HCT116 (cell line): ENCODE results near the gene TTC24.

Experiments
- CEBPB ChIP-seq: IDR thresholded peaks from 2 replicates; pipeline ENCODE4 v1.6.1; 2012; ENCODE audit warnings: low read depth
- EZH2 ChIP-seq: fragments of 200-600 bp; sonication (generic); IDR thresholded peaks from 2 replicates; pipeline ENCODE4 v1.6.1; 2017; ENCODE audit warnings: antibody characterized with exemption, mixed run types
- EZH2phosphoT487 ChIP-seq: fragments of 200-600 bp; IDR thresholded peaks from 2 replicates; pipeline ENCODE4 v1.6.1; 2018; ENCODE audit warnings: antibody characterized with exemption, borderline replicate concordance
- FOSL1 ChIP-seq: IDR thresholded peaks from 2 replicates; pipeline ENCODE4 v1.6.1; 2012; ENCODE audit warnings: low read depth
- JUND ChIP-seq: IDR thresholded peaks from 2 replicates; pipeline ENCODE4 v1.6.1; 2012
- POLR2A ChIP-seq: IDR thresholded peaks from 2 replicates; pipeline ENCODE4 v1.7.0; 2011; ENCODE audit warnings: borderline replicate concordance; ENCODE audit not compliant: insufficient read depth, insufficient read length; ENCODE audit errors: extremely low read depth
- POLR2AphosphoS5 ChIP-seq: IDR thresholded peaks from 2 replicates; pipeline ENCODE4 v1.6.1; 2011; ENCODE audit warnings: mild to moderate bottlenecking, low read depth, low read length, moderate library complexity
- RAD21 ChIP-seq: IDR thresholded peaks from 2 replicates; pipeline ENCODE4 v1.6.1; 2012; ENCODE audit warnings: low read depth, mild to moderate bottlenecking
- SIN3A ChIP-seq: IDR thresholded peaks from 2 replicates; pipeline ENCODE4 v1.6.1; 2012; ENCODE audit warnings: low read depth
- SP1 ChIP-seq: IDR thresholded peaks from 2 replicates; pipeline ENCODE4 v1.6.1; 2012; ENCODE audit warnings: low read depth
- TF ChIP-seq, protein P1 (sequence below), 3 experiments: fragments of 200-600 bp in 1 of 3; sonication (generic) in 1 of 3; IDR thresholded peaks in 2 of 3; conservative IDR thresholded peaks in 1 of 3; 2 replicates each; pipeline ENCODE4 v1.5.1; 2012 to 2017; ENCODE audit warnings: low read depth in 2 of 3, low read length in 2 of 3, antibody characterized with exemption in 1 of 3, borderline replicate concordance in 1 of 3, control low read depth in 1 of 3, mild to moderate bottlenecking in 1 of 3, mixed read lengths in 1 of 3, mixed run types in 1 of 3, moderate library complexity in 1 of 3; ENCODE audit not compliant: insufficient read depth in 1 of 3
- TF ChIP-seq, protein P2 (sequence below): IDR thresholded peaks from 2 replicates; pipeline ENCODE4 v1.6.1; 2012; ENCODE audit warnings: low read depth

DNA sequence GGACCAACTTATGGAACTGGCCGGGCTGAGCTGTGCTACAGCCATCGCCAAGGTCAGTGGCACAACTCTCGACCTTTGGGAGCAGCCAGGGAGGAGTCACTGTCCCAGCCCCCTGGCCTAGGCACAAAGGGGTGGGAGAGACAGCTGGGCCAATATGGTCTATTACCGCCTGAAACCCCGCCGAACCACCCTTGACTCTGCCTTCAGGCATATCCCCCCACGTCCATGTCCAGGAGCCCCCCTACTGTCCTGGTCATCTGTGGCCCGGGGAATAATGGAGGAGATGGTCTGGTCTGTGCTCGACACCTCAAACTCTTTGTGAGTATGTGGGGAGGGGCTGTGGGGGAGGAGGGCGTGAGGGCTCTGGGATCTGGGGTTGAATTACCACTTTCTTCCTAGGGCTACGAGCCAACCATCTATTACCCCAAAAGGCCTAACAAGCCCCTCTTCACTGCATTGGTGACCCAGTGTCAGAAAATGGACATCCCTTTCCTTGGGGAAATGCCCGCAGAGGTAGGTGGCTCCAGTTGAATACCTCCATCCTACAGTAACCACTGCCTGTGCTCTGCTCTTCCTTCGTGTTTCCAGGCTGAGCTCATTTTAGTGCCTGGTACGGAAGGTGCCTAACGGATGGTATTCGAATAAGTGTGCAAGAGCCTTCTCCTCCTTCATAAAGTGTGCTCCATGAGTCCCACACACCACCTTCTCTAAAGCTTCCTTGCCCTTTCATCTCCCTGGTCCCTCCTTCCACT, 12.8 kb downstream of the TTC24 start:
- TF ChIP-seq POLR2A (no peak), CEBPB (no peak), SIN3A (no peak; the same call in 1 of the 2 replicates), FOSL1 (no peak), SP1 (no peak), RAD21 (no peak), POLR2AphosphoS5 (no peak), EZH2 (no peak), JUND (no peak), EZH2phosphoT487 (no peak)
- TF ChIP-seq, protein P1, sequence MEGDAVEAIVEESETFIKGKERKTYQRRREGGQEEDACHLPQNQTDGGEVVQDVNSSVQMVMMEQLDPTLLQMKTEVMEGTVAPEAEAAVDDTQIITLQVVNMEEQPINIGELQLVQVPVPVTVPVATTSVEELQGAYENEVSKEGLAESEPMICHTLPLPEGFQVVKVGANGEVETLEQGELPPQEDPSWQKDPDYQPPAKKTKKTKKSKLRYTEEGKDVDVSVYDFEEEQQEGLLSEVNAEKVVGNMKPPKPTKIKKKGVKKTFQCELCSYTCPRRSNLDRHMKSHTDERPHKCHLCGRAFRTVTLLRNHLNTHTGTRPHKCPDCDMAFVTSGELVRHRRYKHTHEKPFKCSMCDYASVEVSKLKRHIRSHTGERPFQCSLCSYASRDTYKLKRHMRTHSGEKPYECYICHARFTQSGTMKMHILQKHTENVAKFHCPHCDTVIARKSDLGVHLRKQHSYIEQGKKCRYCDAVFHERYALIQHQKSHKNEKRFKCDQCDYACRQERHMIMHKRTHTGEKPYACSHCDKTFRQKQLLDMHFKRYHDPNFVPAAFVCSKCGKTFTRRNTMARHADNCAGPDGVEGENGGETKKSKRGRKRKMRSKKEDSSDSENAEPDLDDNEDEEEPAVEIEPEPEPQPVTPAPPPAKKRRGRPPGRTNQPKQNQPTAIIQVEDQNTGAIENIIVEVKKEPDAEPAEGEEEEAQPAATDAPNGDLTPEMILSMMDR (IDR thresholded peaks at IDR 0.05 in 2 of 3, conservative IDR thresholded peaks at IDR 0.05 in 1 of 3; ENCODE audit: borderline replicate concordance in 1 of 3, insufficient read depth in 1 of 3, low read depth in 2 of 3, low read length in 2 of 3): no peak
- TF ChIP-seq, protein P2, sequence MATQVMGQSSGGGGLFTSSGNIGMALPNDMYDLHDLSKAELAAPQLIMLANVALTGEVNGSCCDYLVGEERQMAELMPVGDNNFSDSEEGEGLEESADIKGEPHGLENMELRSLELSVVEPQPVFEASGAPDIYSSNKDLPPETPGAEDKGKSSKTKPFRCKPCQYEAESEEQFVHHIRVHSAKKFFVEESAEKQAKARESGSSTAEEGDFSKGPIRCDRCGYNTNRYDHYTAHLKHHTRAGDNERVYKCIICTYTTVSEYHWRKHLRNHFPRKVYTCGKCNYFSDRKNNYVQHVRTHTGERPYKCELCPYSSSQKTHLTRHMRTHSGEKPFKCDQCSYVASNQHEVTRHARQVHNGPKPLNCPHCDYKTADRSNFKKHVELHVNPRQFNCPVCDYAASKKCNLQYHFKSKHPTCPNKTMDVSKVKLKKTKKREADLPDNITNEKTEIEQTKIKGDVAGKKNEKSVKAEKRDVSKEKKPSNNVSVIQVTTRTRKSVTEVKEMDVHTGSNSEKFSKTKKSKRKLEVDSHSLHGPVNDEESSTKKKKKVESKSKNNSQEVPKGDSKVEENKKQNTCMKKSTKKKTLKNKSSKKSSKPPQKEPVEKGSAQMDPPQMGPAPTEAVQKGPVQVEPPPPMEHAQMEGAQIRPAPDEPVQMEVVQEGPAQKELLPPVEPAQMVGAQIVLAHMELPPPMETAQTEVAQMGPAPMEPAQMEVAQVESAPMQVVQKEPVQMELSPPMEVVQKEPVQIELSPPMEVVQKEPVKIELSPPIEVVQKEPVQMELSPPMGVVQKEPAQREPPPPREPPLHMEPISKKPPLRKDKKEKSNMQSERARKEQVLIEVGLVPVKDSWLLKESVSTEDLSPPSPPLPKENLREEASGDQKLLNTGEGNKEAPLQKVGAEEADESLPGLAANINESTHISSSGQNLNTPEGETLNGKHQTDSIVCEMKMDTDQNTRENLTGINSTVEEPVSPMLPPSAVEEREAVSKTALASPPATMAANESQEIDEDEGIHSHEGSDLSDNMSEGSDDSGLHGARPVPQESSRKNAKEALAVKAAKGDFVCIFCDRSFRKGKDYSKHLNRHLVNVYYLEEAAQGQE: no peak
